GM18870 (cell line): ENCODE measurements around the gene PSME1.
"Not testable (repeated sequence)": the region's sequence is repeated elsewhere in the genome, so short reads cannot be mapped to it uniquely, and the experiment has no call there.

ENCODE experiments used
- ATAC-seq: cut with Tn5 transposase; IDR thresholded peaks from one replicate; pipeline ENCODE4 v1.9.1; 2021; ENCODE audit warnings: moderate library complexity; ENCODE audit not compliant: unreplicated experiment

The PSME1 gene

GRCh38 chr14:24103451-24103850, 32.5 kb upstream of the PSME1 start:
- ATAC-seq = no peak

GRCh38 chr14:24105609-24106239, 30.3 kb upstream of the PSME1 start:
- ATAC-seq = not testable (repeated sequence)

- ATAC-seq = no peak
Observed at GRCh38 chr14:24106672-24107271, 29.2 kb upstream of the PSME1 start.

GRCh38 chr14:24108336-24108874, 27.6 kb upstream of the PSME1 start:
- ATAC-seq = peak; percentile 14

- no peak for ATAC-seq
Observed at GRCh38 chr14:24110060-24110459, 25.9 kb upstream of the PSME1 start.

DNA sequence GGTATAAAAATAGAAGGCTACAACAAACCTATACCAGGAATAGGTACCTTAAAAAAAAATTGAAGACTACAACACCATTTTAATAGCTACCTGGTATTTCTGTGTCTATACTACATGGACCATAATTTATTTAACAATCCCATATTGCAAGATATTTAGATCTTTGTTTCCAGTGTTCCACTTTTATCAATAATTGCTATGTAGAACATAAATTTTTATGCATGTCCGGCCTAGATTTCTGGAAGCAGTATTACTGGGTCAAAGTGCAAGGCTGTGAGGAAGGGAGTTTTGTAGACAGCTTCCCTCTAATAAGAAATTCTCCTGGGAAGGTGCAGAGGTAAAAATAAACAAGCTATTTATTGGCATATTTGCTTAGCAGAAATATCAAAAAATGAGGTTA, 25.5 kb upstream of the PSME1 start:
- ATAC-seq = no peak

GRCh38 chr14:24113379-24113800, 22.6 kb upstream of the PSME1 start:
- no peak for ATAC-seq

DNA sequence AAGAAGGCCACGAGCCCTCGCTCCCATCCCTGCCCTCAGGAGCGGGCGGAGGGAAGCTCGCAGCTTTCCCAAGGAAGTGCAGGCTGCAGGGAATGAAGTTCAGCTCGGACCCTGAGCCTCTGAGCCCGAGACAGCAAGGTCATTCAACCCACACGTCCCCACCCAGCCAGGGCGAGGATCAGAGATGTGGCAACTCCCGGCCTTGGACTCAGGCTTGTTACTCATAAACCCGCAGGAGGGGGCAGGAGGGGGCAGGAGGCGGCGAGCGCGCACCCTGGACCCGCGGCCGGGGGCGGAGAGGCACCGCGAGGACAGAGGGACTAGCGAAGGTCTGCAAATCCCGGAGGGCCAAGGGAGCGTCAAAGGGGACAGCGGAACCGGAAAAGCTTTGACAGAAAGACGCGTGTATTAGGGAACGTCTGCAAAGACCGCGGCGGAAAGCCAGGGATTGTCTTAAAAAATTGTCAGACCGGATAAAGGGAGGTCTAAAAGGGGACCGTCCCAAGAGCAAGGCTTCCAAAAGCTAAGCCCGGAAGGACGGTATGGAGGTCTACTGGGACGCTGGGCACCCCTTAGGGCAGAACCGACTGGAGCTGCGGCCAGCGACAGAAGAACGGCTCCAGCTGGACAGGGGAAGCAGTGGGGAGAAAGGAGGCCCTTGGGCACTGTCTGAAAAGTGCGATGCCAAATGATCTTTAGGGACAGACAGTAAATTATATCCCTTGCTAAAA, 22.0 kb upstream of the PSME1 start:
- no peak for ATAC-seq

DNA sequence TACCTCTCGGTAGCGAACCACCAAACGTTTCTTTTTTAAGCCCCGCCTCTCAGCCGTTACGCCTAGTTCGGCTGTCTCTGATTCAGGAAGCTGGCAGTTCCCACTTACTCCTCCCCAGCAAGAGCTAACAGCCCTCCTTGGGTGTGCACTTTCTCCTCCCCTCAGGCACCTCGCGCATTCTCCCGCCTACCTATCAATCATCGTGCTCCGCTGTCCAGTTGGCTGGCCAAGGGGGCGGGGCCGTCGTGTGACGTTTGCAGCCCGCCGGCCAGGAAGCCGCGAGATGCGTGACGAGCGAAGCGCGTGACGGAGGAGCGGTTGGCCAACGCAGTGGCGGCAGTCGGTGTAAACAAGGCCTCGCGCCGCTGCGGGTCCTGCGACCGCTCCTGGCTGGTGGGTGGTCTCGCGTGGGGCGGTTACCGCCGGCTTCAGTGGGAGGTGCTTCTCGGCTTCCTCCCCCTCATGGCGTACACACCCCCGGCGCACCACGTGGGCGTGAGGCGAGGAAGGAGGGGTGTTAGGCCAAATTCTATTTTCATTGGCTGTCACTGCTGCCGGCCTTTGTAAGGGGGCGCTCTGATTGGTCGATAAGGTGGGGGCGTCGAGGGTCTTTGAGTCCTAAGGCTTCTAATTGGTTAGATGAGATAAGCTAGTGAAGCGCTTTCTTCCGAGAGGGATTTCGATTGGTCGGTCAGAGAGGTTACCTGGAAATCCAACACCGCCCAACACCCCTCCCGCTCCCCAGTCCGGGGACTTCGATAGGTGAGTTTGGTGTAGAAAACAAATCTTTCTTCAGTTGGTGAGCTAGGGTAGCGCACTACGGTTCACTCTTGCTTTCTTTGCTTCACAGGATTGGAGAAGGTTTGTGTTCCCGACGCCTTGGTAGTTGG, 21.2 kb upstream of the PSME1 start, which contains the start of the genes DCAF11 and NRL:
TSS of gene DCAF11 (plus strand) at position 246 of the 890 bp plus-strand sequence. CDS start 818 bp downstream, outside the sequence.
TSS of gene NRL (minus strand) at position 418 of the 890 bp plus-strand sequence. CDS start 32,101 bp downstream, outside the sequence.
- ATAC-seq = peak; percentile 83

GRCh38 chr14:24115422-24116127, 20.4 kb upstream of the PSME1 start:
- no peak for ATAC-seq

GRCh38 chr14:24116128-24116814, 19.7 kb upstream of the PSME1 start:
- no peak for ATAC-seq

- no peak for ATAC-seq
Observed at GRCh38 chr14:24117179-24117578, 18.8 kb upstream of the PSME1 start.

DNA sequence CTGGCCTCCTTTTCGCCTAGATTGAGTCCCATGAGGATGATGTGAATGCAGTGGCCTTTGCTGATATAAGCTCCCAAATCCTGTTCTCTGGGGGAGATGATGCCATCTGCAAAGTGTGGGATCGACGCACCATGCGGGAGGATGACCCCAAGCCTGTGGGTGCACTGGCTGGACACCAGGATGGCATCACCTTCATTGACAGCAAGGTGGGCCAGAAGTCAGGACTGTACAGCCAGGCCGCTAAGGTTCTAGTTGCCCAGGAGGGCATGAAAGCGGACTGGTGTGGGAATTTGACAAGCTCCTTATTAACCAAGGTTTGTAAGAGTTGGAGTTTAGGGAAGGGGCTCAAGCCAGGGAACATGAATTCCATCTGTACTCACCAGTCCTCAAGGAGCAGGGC, 16.3 kb upstream of the PSME1 start:
- no peak for ATAC-seq

GRCh38 chr14:24121210-24121609, 14.8 kb upstream of the PSME1 start:
- no peak for ATAC-seq

- no peak for ATAC-seq
Observed at GRCh38 chr14:24122416-24122815, 13.6 kb upstream of the PSME1 start.

- no peak for ATAC-seq
Observed at GRCh38 chr14:24122898-24123297, 13.1 kb upstream of the PSME1 start.

GRCh38 chr14:24123424-24124417, 12.3 kb upstream of the PSME1 start:
- ATAC-seq = peak; percentile 50

DNA sequence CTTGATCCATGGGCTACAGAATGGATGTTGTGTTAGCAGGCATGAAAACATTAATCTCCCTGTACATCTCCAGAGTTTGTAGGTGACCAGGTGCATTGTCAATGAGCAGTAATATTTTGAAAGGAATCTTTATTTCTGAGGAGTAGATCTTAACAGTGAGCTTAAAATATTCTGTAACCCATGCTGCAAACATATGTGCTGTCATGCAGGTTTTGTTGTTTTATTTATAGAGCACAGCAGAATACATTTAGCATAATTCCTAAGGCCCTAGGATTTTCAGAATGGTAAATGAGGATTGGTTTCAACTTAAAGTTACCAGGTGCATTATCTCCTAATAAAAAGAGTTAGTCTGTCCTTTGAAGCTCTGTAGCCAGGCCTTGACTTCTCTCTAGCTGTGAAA, 9.1 kb upstream of the PSME1 start:
- ATAC-seq = no peak
